Activated CD8-positive, alpha-beta memory T cell treated with anti-CD3 and anti-CD28 coated beads for 24 hours (primary cell): Measurements from ENCODE around the gene NFKB1.

ENCODE experiments used
- DNase-seq: peaks from one replicate; pipeline ENCODE4 v3.0.0-alpha.2; 2020

Gene NFKB1

GRCh38 chr4:102533348-102533747 is 32.2 kb downstream of the NFKB1 start:
- no peak for DNase-seq

GRCh38 chr4:102533904-102534303 is 32.7 kb downstream of the NFKB1 start:
- DNase-seq = no peak

DNA sequence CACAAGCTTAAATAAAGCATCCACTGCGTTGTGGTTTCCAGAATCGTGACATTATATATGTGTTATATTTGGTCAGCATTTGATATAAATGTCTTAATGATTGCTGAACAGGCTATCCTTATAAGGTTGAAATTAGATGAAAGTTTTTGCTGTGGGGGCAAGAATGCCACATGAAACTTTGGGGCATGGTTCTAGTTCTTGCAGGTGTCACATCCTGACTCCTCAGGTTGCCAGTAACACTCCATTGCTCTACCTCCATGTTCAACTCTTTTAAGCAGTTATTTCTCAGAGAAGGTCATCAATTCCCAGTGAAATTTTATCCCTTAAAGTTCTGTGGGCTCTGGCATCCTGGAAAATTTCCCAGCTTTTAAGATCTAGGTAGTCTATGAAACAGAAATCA is 33.7 kb downstream of the NFKB1 start:
- no peak for DNase-seq

- DNase-seq = no peak
These were observed 34.4 kb downstream of the NFKB1 start for GRCh38 chr4:102535398-102536082.

GRCh38 chr4:102536768-102537167 is 35.6 kb downstream of the NFKB1 start:
- DNase-seq = no peak

GRCh38 chr4:102537269-102537668 is 36.1 kb downstream of the NFKB1 start:
- no peak for DNase-seq

GRCh38 chr4:102541697-102542096 is 40.5 kb downstream of the NFKB1 start:
- no peak for DNase-seq

GRCh38 chr4:102543030-102543928 is 42.1 kb downstream of the NFKB1 start:
- no peak for DNase-seq

- DNase-seq = no peak
These were observed 45.5 kb downstream of the NFKB1 start for GRCh38 chr4:102546635-102547034.

DNA sequence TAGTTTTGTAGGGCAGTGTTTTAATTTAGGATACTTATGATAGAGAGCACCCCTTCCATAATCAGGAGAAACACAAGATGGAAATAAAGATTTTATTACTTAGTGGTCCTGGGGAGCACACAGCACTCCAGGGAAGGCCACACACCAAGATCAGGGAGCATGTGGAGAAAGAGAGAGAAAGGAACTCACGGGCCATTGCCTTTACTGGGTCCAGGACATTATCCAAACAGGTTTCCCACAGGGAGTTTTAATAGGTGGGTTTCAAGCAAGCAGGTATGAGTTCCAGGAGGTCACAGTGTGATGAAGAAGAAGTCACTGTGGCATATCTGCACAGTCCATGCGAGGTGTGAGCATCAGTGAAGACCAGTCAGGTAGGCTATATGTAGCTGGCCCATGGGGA is 46.8 kb downstream of the NFKB1 start:
- no peak for DNase-seq

DNA sequence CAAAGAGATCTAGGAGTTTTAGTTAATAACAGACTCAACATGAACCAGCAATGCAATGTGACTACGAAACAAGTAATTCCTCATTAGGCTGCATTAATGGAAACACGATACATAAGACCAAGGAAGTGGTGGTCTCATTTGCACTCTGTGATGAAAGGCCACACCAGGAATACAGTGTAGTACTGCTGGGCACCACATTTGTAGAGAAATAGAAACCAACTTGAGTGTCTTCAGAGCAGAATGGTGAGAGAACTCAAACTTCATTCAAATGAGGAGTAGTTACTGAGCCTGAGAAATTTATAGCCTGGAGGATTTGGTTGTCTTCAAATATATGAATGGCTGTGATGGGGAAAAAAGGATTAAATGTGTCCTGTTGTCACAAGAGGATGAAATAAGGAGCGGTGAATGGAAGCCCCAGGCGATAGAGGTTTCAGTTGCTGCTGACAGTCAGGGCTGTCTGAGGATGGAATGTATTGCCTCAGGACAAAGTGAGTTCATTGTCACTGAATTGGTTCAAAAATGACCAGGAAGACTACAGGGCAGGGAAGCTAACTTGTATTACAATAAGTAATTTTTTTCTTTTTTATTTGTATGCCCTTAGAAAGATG is 50.9 kb downstream of the NFKB1 start:
- DNase-seq = no peak

DNA sequence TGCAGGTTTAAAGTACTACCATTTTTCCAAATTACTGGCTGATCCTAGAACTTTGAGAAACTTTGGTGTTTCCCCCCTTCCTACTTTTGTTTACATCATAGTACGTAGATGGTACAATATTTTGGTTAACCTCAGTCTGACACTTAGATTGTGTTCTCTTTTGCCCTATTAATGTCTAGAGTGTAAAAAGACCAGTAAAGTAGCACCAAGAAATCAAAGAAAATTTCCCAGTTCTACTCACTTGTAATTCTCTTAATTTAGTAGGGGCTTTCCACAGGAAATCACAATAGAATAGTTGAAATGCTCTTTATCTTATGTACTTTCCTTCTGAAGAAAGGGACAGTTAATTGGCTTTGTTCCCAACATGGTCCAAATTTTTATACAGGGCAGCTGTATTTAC is 51.6 kb downstream of the NFKB1 start:
- DNase-seq = no peak

GRCh38 chr4:102553982-102554381 is 52.8 kb downstream of the NFKB1 start:
- no peak for DNase-seq

GRCh38 chr4:102554482-102554881 is 53.3 kb downstream of the NFKB1 start:
- DNase-seq = no peak

DNA sequence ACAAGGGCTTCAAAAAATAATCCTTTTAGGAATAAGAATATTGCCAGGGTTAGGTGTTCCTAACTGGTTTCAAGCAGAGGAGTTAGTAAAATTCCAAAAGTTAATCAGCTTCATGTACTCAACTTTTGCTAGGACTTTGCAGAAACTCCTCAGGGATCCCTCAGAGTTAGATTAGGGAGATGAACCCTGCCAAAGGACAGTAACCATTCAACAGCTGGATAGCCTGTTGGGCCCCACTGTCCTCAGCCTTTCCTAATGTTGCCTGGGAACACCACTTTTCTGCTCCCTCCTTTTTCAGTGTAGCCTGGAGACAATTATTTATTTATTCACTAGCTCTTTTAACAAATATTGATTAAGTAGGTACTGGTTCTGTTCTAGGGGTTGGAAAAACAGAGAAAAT is 53.8 kb downstream of the NFKB1 start:
- no peak for DNase-seq

DNA sequence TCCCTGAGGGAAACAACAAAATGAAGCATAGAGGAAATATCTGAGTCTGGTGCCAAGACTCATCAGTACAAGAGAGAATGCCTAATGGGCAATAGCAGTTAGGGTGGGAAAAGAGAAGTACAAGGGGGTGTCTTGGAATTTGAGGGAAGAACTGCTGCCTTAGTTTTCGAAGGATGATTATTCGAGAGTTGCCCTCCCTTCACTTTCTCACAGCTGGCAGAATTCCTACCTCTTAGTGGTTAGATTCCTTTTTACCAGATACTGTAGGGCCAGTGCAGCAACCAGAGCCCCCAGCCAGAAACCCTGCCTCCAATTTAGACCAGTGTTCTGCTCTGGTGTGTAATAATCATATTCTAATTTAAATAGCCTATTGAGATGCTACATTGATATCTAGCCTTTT is 56.5 kb downstream of the NFKB1 start:
- no peak for DNase-seq

GRCh38 chr4:102560115-102560514 is 59.0 kb downstream of the NFKB1 start:
- DNase-seq = no peak

DNA sequence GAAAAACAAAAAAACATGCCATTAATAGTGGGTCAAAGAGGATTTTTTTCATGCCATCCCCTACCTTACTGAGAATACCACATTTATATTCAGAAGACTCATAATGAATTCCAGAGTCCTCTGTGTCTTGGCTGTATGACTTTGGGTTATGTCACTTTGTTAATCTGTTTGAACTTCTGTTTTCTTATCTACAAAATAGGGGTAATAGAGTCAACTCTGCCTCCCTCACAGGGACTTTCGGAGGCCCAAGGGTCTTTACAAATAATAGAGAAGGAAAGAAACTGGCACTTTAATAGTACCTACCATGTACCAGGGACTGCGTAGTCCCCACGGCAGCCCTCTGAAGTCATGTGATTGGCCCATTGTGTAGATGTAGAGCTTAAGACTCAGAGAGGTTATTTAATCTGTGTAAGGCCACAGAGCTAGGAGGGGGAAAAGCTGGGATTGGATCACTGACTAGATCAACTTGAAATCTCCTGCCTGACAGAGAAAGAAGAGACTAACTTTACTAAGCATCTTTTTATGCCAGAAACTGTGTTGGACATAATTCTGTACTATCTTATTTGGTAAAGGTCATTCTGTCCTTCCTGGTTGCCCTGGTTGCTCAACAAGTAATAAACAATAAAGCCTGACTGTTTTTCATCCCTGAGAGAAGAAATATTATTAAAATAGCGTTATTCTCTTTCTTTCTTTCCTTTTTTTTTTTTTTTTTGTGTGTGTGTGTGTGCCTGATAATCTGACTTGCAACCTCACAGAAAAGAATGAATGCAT is 59.6 kb downstream of the NFKB1 start:
- DNase-seq = no peak

DNA sequence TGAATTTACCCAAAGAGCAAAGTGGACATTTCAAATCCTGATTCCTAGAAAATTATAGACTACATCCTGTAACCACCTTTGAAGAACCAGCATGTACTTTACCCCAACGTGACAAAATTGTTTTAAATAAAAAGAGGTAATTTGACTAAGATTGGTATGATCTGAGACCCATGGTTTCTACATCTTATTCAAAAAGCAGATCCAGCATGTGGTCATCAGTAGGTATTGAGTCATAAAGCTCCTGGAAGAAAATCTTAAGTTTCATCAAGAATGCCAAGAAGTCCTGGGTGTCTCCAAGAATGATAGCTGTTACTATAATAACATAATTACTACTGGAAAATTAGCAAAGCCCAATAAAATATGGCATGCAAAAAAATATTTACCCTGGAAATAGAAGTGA is 61.8 kb downstream of the NFKB1 start:
- DNase-seq = no peak

DNA sequence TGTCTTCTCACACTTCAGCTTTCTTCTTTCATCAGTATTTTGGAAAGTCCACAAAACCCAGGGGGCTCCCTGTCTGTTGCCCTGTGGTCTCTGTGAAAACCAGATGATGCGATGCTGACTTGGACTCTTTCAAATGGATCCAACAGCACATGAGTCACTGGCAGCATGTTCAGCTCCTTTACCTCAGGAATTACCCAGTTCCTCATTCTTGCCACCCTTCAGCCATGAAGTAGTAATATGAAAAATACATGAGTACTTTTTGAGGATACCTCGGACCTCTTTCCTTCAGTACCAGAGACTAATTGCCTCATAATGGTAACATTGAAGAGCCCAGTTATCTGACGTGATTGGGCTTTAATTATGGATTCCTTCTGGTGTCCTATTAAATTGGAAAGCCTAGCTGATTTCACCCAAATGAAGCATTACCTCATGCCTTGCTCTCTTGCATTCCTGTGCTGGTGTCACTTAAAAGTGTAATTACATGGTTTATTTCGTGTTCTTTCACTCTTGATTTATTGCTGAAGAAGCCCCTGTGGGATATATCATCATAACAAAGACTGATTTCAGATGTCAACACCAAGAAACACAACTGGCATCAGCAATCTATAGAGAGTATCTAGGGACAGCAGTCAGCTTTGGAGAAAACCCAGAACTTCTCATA is 63.4 kb downstream of the NFKB1 start:
- no peak for DNase-seq

DNA sequence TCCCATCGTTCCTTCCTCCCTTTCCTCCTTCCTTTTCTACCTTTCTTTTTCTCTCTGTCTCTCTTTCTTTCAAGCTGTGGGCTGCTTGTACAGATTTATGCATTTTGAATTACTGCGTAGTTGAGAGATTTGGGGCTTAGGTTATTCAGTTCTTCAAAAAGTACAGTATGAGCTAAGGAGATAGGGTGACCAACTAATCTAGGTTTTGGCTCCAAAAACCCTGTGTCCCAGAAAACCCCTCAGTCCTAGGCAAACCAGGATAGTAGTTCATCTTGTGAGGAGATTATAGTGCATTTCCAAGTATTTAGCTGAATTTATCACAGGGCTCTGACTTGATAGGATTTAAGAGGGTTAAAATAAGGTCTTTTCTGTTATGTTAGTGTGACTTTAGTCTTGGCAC is 64.5 kb downstream of the NFKB1 start:
- no peak for DNase-seq

GRCh38 chr4:102566426-102566825 is 65.3 kb downstream of the NFKB1 start:
- DNase-seq = no peak

DNA sequence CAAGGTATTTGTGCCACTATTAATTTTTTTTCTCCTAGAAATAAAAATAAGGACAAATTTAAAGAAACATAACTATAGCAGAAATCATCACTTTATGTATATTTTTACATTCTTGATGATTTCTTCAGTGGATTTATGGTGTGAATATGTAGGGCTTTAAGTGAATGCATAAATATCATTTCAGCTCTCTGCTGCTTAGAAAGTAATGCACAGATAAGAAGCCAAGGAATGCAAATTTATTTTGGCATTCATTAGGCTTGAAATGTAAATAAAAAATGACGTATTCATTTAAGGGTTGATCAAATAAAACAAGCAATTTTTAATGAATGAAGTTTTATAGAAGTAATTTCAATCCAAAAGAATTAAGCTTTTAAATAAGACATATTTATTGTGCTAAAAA is 66.3 kb downstream of the NFKB1 start:
- no peak for DNase-seq
